K562 (cell line): ENCODE results near the gene HOMEZ. TPM values are rescaled to one million over a fixed set of nuclear protein-coding genes. Genes with fewer than 3 reads are reported as not detected.

Experiments used
- MYC ChIP-seq, 2 experiments: fragments of 250-450 bp in 1 of 2; sonication (Bioruptor Pico) in 1 of 2; IDR thresholded peaks; 2 replicates each; pipeline versions ENCODE4 v1.5.1 to v1.6.1; 2012 to 2021; ENCODE audit warnings: low read depth in 2 of 2, borderline replicate concordance in 1 of 2, improper control_type of control experiment in 1 of 2, low read length in 1 of 2, mild to moderate bottlenecking in 1 of 2, moderate library complexity in 1 of 2
- SIN3B ChIP-seq: fragments of 450-650 bp; IDR thresholded peaks from 2 replicates; pipeline ENCODE4 v1.6.1; 2017; ENCODE audit warnings: low read depth, mild to moderate bottlenecking, moderate library complexity
- SMARCA4 ChIP-seq: fragments of 450-650 bp; IDR thresholded peaks from 2 replicates; pipeline ENCODE4 v1.6.1; 2016
- YY1 ChIP-seq, 3 experiments: IDR thresholded peaks; 2 replicates each; pipeline ENCODE4 v1.6.1; 2011; ENCODE audit warnings: low read length in 2 of 3, mild to moderate bottlenecking in 2 of 3, moderate library complexity in 2 of 3, borderline replicate concordance in 1 of 3, control low read depth in 1 of 3, low read depth in 1 of 3; ENCODE audit not compliant: insufficient read depth in 3 of 3, insufficient replicate concordance in 2 of 3, control insufficient read depth in 1 of 3, insufficient read length in 1 of 3; ENCODE audit errors: extremely low read depth in 1 of 3
- ZBTB17 ChIP-seq: fragments of 450-650 bp; formaldehyde crosslinking; IDR thresholded peaks from 2 replicates; pipeline ENCODE4 v1.4.0; 2020; ENCODE audit warnings: mild to moderate bottlenecking
- polyA plus RNA-seq, 8 experiments: library from polyadenylated mRNA; depleted of rRNA in 4 of 8; stranded (reverse) in 5 of 8; unstranded in 3 of 8; fragments of >200 nt; fragmentation: Nextera tagmentation in 2 of 8; fragmentation: Illumina TruSeq in 1 of 8; extraction: Ambion mirVana in 2 of 8; extraction: Trizol in 1 of 8; gene quantifications; 2 replicates each; pipeline versions ENCODE4 v1.2.1 to v1.2.3, GENCODE V29; 2011 to 2014; ENCODE audit warnings: inconsistent platforms in 1 of 8, missing spikeins in 1 of 8
- total RNA-seq, 7 experiments: library from RNA; depleted of rRNA in 6 of 7; stranded (reverse); fragments of >200 nt in 6 of 7; fragmentation: Illumina TruSeq in 2 of 7; extraction: Trizol in 2 of 7; gene quantifications; 2 replicates each; pipeline versions ENCODE4 v1.2.1 to v1.2.3, GENCODE V29; 2011 to 2021; ENCODE audit warnings: low replicate concordance in 1 of 7
- TF ChIP-seq, protein P1 (sequence below): IDR thresholded peaks from 2 replicates; pipeline ENCODE4 v1.6.1; 2012; ENCODE audit warnings: low read depth, low read length, improper control_type of control experiment, borderline replicate concordance
- TF ChIP-seq, protein P2 (sequence below): fragments of 200-800 bp; sonication (Bioruptor generic); IDR thresholded peaks from 2 replicates; pipeline ENCODE4 v1.6.1; 2017; ENCODE audit warnings: missing genetic modification characterization, missing compliant biosample characterization
- TF ChIP-seq, protein P3 (sequence below): sonication (generic); formaldehyde crosslinking; IDR thresholded peaks from 2 replicates; pipeline ENCODE4 v1.4.0; 2020; ENCODE audit warnings: mild to moderate bottlenecking, missing genetic modification reagents
- TF ChIP-seq, protein P4 (sequence below): fragments of 250-450 bp; sonication (Bioruptor Pico); IDR thresholded peaks from 2 replicates; pipeline ENCODE4 v1.8.0; 2022; ENCODE audit warnings: inconsistent platforms
- TF ChIP-seq, protein P5 (sequence below): fragments of 250-450 bp; sonication (Bioruptor Pico); IDR thresholded peaks from 2 replicates; pipeline ENCODE4 v1.4.0; 2020; ENCODE audit warnings: borderline replicate concordance

Gene HOMEZ
- total and polyA plus RNA-seq, 9 of the 15 experiments (the other 6 are each of a cell fraction or from before 2014, with no cell fraction given), result 3.0 to 30.2 (median 16.9) TPM

DNA sequence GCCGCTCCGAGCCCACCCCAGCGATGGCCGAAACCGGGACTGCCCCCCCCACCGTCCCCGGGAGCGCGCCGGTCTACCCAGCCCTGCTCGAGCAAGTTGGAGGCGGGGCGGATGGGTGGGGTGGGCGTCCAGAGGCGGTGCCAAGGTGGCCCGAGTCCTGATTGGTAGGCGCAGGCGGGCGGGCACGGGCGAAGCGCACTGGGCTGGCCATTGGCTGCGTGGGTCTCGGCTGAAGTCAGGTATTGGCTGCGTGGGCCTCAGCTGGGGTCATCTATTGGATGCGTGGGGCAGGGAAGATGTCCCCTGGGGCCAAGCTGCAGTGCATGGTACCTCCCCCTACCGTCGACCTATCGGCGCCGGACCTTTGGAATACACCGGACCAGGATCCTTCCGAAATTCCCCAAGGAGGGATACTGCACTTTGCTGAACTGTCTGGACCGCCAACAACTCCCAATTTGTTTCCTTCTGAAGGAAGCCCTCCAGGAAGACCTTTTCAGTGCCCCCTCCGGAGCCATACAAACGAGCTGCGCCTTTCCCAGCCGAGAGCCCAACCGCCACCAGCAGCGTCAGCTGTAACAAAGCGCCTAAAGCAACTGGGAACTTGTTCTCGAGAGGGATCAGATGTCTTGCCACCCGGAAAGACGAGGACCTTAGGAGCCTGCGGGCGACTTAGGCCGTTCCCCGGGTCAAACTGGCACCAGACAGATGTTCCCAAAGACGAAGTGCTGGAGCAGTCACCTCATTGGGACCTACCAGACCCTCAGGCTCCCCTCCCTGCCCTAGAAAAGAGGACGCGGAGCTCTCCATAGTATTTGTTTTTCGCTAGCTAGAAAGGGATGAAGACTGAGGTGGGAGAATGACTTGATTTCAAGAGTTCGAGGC lies at the start of gene HOMEZ (continued):
- TF ChIP-seq, protein P1, sequence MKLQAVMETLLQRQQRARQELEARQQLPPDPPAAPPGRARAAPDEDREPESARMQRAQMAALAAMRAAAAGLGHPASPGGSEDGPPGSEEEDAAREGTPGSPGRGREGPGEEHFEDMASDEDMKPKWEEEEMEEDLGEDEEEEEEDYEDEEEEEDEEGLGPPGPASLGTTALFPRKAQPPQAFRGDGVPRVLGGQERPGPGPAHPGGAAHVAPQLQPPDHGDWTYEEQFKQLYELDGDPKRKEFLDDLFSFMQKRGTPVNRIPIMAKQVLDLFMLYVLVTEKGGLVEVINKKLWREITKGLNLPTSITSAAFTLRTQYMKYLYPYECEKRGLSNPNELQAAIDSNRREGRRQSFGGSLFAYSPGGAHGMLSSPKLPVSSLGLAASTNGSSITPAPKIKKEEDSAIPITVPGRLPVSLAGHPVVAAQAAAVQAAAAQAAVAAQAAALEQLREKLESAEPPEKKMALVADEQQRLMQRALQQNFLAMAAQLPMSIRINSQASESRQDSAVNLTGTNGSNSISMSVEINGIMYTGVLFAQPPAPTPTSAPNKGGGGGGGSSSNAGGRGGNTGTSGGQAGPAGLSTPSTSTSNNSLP, result no peak
- TF ChIP-seq, protein P2, sequence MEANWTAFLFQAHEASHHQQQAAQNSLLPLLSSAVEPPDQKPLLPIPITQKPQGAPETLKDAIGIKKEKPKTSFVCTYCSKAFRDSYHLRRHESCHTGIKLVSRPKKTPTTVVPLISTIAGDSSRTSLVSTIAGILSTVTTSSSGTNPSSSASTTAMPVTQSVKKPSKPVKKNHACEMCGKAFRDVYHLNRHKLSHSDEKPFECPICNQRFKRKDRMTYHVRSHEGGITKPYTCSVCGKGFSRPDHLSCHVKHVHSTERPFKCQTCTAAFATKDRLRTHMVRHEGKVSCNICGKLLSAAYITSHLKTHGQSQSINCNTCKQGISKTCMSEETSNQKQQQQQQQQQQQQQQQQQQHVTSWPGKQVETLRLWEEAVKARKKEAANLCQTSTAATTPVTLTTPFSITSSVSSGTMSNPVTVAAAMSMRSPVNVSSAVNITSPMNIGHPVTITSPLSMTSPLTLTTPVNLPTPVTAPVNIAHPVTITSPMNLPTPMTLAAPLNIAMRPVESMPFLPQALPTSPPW (CRISPR knock-in tag), result peak; percentile 86
- TF ChIP-seq, protein P3, sequence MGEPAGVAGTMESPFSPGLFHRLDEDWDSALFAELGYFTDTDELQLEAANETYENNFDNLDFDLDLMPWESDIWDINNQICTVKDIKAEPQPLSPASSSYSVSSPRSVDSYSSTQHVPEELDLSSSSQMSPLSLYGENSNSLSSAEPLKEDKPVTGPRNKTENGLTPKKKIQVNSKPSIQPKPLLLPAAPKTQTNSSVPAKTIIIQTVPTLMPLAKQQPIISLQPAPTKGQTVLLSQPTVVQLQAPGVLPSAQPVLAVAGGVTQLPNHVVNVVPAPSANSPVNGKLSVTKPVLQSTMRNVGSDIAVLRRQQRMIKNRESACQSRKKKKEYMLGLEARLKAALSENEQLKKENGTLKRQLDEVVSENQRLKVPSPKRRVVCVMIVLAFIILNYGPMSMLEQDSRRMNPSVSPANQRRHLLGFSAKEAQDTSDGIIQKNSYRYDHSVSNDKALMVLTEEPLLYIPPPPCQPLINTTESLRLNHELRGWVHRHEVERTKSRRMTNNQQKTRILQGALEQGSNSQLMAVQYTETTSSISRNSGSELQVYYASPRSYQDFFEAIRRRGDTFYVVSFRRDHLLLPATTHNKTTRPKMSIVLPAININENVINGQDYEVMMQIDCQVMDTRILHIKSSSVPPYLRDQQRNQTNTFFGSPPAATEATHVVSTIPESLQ (CRISPR knock-in tag), result no peak
- TF ChIP-seq, protein P4, sequence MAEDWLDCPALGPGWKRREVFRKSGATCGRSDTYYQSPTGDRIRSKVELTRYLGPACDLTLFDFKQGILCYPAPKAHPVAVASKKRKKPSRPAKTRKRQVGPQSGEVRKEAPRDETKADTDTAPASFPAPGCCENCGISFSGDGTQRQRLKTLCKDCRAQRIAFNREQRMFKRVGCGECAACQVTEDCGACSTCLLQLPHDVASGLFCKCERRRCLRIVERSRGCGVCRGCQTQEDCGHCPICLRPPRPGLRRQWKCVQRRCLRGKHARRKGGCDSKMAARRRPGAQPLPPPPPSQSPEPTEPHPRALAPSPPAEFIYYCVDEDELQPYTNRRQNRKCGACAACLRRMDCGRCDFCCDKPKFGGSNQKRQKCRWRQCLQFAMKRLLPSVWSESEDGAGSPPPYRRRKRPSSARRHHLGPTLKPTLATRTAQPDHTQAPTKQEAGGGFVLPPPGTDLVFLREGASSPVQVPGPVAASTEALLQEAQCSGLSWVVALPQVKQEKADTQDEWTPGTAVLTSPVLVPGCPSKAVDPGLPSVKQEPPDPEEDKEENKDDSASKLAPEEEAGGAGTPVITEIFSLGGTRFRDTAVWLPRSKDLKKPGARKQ (CRISPR knock-in tag), result no peak
- TF ChIP-seq MYC (IDR thresholded peaks at IDR 0.05; ENCODE audit: low read depth, low read length), result no peak; the same call in 1 of the 2 replicates
- TF ChIP-seq MYC (CRISPR knock-in tag; IDR thresholded peaks at IDR 0.05; ENCODE audit: borderline replicate concordance, low read depth), result peak; percentile 33; the same call in 1 of the 2 replicates
- 0 out of 2 replicates have a peak, but pooled peaks have one; percentile 22 for TF ChIP-seq SMARCA4
- TF ChIP-seq SIN3B, result no peak
- peak in 2 of 3 experiments; percentile 70 to 73 for TF ChIP-seq YY1 (IDR thresholded peaks at IDR 0.05; ENCODE audit: borderline replicate concordance in 1 of 3, control insufficient read depth in 1 of 3, extremely low read depth in 1 of 3, insufficient read depth in 3 of 3, insufficient read length in 1 of 3, insufficient replicate concordance in 2 of 3, low read depth in 1 of 3, low read length in 2 of 3)
- TF ChIP-seq, protein P5, sequence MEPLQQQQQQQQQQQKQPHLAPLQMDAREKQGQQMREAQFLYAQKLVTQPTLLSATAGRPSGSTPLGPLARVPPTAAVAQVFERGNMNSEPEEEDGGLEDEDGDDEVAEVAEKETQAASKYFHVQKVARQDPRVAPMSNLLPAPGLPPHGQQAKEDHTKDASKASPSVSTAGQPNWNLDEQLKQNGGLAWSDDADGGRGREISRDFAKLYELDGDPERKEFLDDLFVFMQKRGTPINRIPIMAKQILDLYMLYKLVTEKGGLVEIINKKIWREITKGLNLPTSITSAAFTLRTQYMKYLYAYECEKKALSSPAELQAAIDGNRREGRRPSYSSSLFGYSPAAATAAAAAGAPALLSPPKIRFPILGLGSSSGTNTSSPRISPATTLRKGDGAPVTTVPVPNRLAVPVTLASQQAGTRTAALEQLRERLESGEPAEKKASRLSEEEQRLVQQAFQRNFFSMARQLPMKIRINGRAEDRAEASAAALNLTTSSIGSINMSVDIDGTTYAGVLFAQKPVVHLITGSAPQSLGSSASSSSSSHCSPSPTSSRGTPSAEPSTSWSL (CRISPR knock-in tag), result no peak
- 0 out of 2 replicates have a peak, but pooled peaks have one; percentile 26 for TF ChIP-seq ZBTB17 (CRISPR knock-in tag)
